K562 (cell line): Measurements from ENCODE around the gene NOP14. TPM values are rescaled to one million over a fixed set of nuclear protein-coding genes. Genes with fewer than 3 reads are reported as not detected.

Experiments
- CBX8 ChIP-seq: fragments of 200-600 bp; sonication (generic); IDR thresholded peaks from 2 replicates; pipeline ENCODE4 v1.6.1; 2012; ENCODE audit warnings: borderline replicate concordance, mixed run types, low read depth, mild to moderate bottlenecking, moderate library complexity, mixed read lengths, low read length, control low read depth, inconsistent platforms; ENCODE audit not compliant: poor library complexity, severe bottlenecking; ENCODE audit errors: extremely low read depth
- CCNT2 ChIP-seq: IDR thresholded peaks from 2 replicates; pipeline ENCODE4 v1.6.1; 2011; ENCODE audit warnings: borderline replicate concordance, low read depth, mild to moderate bottlenecking, moderate library complexity, mixed read lengths, low read length; ENCODE audit not compliant: insufficient read length; ENCODE audit errors: extremely low read depth
- ETV1 ChIP-seq: fragments of 450-650 bp; conservative IDR thresholded peaks from 2 replicates; pipeline ENCODE4 v1.6.1; 2016; ENCODE audit warnings: missing genetic modification characterization, control low read depth, low read depth, missing compliant biosample characterization
- MECOM ChIP-seq: fragments of 250-450 bp; sonication (Bioruptor Pico); IDR thresholded peaks from 2 replicates; pipeline ENCODE4 v1.8.0; 2022; ENCODE audit warnings: inconsistent platforms
- MEF2A ChIP-seq: IDR thresholded peaks from 2 replicates; pipeline ENCODE4 v1.6.1; 2011; ENCODE audit warnings: low read depth, mild to moderate bottlenecking, low read length, moderate library complexity; ENCODE audit not compliant: control insufficient read depth
- NR3C1 ChIP-seq: sonication (generic); formaldehyde crosslinking; IDR thresholded peaks from 2 replicates; pipeline ENCODE4 v1.8.1; 2022; ENCODE audit warnings: missing genetic modification reagents
- POLR3G ChIP-seq: IDR thresholded peaks from 2 replicates; pipeline ENCODE4 v1.6.1; 2011; ENCODE audit not compliant: insufficient read length, insufficient replicate concordance; ENCODE audit errors: extremely low read depth
- PTBP1 ChIP-seq: fragments of 200-400 bp; formaldehyde crosslinking; IDR thresholded peaks from 2 replicates; pipeline ENCODE4 v1.6.1; 2017; ENCODE audit warnings: low read depth, low read length
- TAF15 ChIP-seq: fragments of 200-400 bp; formaldehyde crosslinking; IDR thresholded peaks from 2 replicates; pipeline ENCODE4 v1.6.1; 2017; ENCODE audit warnings: mild to moderate bottlenecking, low read depth, low read length, moderate library complexity
- TSC22D4 ChIP-seq: fragments of 450-650 bp; IDR thresholded peaks from 2 replicates; pipeline ENCODE4 v1.6.1; 2016; ENCODE audit warnings: missing genetic modification characterization, missing biosample characterization, control low read depth
- polyA plus RNA-seq, 8 experiments: library from polyadenylated mRNA; depleted of rRNA in 4 of 8; stranded (reverse) in 5 of 8; unstranded in 3 of 8; fragments of >200 nt; fragmentation: Nextera tagmentation in 2 of 8; fragmentation: Illumina TruSeq in 1 of 8; extraction: Ambion mirVana in 2 of 8; extraction: Trizol in 1 of 8; gene quantifications; 2 replicates each; pipeline versions ENCODE4 v1.2.1 to v1.2.3, GENCODE V29; 2011 to 2014; ENCODE audit warnings: inconsistent platforms in 1 of 8, missing spikeins in 1 of 8
- total RNA-seq, 7 experiments: library from RNA; depleted of rRNA in 6 of 7; stranded (reverse); fragments of >200 nt in 6 of 7; fragmentation: Illumina TruSeq in 2 of 7; extraction: Trizol in 2 of 7; gene quantifications; 2 replicates each; pipeline versions ENCODE4 v1.2.1 to v1.2.3, GENCODE V29; 2011 to 2021; ENCODE audit warnings: low replicate concordance in 1 of 7
- TF ChIP-seq, protein P1 (sequence below): sonication (generic); formaldehyde crosslinking; IDR thresholded peaks from 2 replicates; pipeline ENCODE4 v1.8.0; 2022; ENCODE audit warnings: mild to moderate bottlenecking, missing genetic modification reagents
- TF ChIP-seq, protein P2 (sequence below): sonication (generic); formaldehyde crosslinking; IDR thresholded peaks from 2 replicates; pipeline ENCODE4 v1.8.0; 2022; ENCODE audit warnings: mild to moderate bottlenecking, missing genetic modification reagents
- TF ChIP-seq, protein P3 (sequence below), 2 experiments: IDR thresholded peaks in 1 of 2; conservative IDR thresholded peaks in 1 of 2; 2 replicates each; pipeline ENCODE4 v1.6.1; 2016; ENCODE audit warnings: low read depth in 2 of 2, mild to moderate bottlenecking in 1 of 2, missing compliant biosample characterization in 1 of 2, missing genetic modification characterization in 1 of 2, moderate library complexity in 1 of 2
- TF ChIP-seq, protein P4 (sequence below): fragments of 250-450 bp; sonication (Bioruptor Pico); IDR thresholded peaks from 2 replicates; pipeline ENCODE4 v1.5.0; 2021
- TF ChIP-seq, protein P5 (sequence below): fragments of 250-450 bp; sonication (Bioruptor Pico); IDR thresholded peaks from 2 replicates; pipeline ENCODE4 v1.6.1; 2021; ENCODE audit warnings: mild to moderate bottlenecking

NOP14 gene
- total and polyA plus RNA-seq, 9 of the 15 experiments (the other 6 are each of a cell fraction or from before 2014, with no cell fraction given), result 12.7 to 76.0 (median 50.9) TPM

DNA sequence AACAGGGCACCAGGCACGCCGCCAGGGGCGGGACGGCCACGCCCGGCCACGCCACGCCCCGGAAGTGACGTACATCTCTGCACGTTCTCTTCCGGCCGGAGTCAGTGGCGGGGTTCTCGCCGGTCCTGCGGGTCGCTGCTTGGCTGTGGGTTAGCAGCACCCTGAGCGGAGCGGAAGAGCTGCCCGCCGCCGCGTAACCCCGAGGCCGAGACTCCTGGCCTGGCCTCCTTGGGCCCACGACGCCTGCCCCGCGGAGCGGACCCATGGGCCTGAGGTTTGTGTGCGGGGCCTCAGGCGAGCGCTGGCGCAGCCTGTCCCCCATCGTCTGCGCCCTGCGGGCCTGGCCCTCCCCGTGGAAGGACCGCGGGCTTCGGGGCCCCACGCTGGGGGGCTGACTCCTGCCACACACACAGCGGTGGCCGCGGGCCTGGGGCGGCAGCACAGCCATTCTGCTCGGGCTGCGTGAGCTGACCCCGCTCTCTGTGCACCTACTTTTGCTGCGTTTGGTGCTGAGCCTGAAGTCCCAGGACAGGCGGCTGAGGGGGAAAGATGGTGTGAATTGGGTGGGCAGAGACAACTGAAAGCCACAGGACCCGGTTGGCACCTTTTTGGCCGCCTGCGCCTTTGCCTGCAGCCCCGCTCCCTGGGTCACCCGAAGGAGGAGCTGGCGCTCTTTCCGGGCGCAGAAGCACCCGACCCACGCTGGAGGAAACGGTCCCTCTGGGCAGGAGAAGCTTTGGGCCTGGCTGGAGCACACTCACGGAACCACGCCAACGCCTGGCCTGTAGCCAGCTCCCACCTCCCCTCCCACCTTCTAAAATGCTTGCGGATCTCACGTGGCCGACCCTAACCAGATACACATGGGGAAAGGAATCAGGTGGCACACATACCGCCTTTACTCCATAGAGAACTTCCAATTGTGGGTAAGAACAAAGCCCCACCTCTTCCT is 28.1 kb downstream of the NOP14 start (continued):
- no peak for TF ChIP-seq PTBP1
- TF ChIP-seq, protein P1, sequence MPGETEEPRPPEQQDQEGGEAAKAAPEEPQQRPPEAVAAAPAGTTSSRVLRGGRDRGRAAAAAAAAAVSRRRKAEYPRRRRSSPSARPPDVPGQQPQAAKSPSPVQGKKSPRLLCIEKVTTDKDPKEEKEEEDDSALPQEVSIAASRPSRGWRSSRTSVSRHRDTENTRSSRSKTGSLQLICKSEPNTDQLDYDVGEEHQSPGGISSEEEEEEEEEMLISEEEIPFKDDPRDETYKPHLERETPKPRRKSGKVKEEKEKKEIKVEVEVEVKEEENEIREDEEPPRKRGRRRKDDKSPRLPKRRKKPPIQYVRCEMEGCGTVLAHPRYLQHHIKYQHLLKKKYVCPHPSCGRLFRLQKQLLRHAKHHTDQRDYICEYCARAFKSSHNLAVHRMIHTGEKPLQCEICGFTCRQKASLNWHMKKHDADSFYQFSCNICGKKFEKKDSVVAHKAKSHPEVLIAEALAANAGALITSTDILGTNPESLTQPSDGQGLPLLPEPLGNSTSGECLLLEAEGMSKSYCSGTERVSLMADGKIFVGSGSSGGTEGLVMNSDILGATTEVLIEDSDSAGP (CRISPR knock-in tag), result no peak
- no peak for TF ChIP-seq CBX8
- TF ChIP-seq, protein P2, sequence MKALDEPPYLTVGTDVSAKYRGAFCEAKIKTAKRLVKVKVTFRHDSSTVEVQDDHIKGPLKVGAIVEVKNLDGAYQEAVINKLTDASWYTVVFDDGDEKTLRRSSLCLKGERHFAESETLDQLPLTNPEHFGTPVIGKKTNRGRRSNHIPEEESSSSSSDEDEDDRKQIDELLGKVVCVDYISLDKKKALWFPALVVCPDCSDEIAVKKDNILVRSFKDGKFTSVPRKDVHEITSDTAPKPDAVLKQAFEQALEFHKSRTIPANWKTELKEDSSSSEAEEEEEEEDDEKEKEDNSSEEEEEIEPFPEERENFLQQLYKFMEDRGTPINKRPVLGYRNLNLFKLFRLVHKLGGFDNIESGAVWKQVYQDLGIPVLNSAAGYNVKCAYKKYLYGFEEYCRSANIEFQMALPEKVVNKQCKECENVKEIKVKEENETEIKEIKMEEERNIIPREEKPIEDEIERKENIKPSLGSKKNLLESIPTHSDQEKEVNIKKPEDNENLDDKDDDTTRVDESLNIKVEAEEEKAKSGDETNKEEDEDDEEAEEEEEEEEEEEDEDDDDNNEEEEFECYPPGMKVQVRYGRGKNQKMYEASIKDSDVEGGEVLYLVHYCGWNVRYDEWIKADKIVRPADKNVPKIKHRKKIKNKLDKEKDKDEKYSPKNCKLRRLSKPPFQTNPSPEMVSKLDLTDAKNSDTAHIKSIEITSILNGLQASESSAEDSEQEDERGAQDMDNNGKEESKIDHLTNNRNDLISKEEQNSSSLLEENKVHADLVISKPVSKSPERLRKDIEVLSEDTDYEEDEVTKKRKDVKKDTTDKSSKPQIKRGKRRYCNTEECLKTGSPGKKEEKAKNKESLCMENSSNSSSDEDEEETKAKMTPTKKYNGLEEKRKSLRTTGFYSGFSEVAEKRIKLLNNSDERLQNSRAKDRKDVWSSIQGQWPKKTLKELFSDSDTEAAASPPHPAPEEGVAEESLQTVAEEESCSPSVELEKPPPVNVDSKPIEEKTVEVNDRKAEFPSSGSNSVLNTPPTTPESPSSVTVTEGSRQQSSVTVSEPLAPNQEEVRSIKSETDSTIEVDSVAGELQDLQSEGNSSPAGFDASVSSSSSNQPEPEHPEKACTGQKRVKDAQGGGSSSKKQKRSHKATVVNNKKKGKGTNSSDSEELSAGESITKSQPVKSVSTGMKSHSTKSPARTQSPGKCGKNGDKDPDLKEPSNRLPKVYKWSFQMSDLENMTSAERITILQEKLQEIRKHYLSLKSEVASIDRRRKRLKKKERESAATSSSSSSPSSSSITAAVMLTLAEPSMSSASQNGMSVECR (CRISPR knock-in tag), result peak; percentile 87
- TF ChIP-seq TSC22D4 (tag), result no peak
- TF ChIP-seq CCNT2, result peak; percentile 58
- TF ChIP-seq ETV1, result peak; percentile 67
- no peak for TF ChIP-seq MECOM (CRISPR knock-in tag)
- no peak for TF ChIP-seq MEF2A
- TF ChIP-seq POLR3G, result no peak
- TF ChIP-seq, protein P3, sequence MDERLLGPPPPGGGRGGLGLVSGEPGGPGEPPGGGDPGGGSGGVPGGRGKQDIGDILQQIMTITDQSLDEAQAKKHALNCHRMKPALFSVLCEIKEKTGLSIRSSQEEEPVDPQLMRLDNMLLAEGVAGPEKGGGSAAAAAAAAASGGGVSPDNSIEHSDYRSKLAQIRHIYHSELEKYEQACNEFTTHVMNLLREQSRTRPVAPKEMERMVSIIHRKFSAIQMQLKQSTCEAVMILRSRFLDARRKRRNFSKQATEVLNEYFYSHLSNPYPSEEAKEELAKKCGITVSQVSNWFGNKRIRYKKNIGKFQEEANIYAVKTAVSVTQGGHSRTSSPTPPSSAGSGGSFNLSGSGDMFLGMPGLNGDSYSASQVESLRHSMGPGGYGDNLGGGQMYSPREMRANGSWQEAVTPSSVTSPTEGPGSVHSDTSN (CRISPR knock-in tag; IDR thresholded peaks at IDR 0.05; ENCODE audit: low read depth), result no peak
- TF ChIP-seq, protein P3 (tag; conservative IDR thresholded peaks at IDR 0.05; ENCODE audit: low read depth), result no peak
- TF ChIP-seq, protein P4, sequence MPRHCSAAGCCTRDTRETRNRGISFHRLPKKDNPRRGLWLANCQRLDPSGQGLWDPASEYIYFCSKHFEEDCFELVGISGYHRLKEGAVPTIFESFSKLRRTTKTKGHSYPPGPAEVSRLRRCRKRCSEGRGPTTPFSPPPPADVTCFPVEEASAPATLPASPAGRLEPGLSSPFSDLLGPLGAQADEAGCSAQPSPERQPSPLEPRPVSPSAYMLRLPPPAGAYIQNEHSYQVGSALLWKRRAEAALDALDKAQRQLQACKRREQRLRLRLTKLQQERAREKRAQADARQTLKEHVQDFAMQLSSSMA (CRISPR knock-in tag), result no peak; the same call in 1 of the 2 replicates
- TF ChIP-seq TAF15, result no peak
- no peak for TF ChIP-seq NR3C1
- TF ChIP-seq, protein P5, sequence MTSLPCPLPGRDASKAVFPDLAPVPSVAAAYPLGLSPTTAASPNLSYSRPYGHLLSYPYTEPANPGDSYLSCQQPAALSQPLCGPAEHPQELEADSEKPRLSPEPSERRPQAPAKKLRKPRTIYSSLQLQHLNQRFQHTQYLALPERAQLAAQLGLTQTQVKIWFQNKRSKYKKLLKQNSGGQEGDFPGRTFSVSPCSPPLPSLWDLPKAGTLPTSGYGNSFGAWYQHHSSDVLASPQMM (CRISPR knock-in tag), result no peak
